Keratinocyte (primary cell): ENCODE measurements around the gene GRK1. TPM values are rescaled to one million over a fixed set of nuclear protein-coding genes. Genes with fewer than 3 reads are reported as not detected.
A peak's percentile ranks its signal among the peaks of the same experiment; 100 is the strongest.

ENCODE experiments used
- DNase-seq: peaks from one replicate; pipeline ENCODE4 v3.0.0-alpha.2; 2011; ENCODE audit warnings: low read depth, missing footprints, low spot score
- FAIRE-seq: peaks from 2 replicates; lab custom pipeline; 2011; peaks lifted over from hg19 to GRCh38; lab: Jason Lieb, UNC
- H2AFZ ChIP-seq: 2 replicates; pipeline ENCODE4 v1.6.0; 2012; ENCODE audit warnings: low read length, control low read depth, inconsistent platforms; ENCODE audit not compliant: control insufficient read depth
- H3K27ac ChIP-seq: 2 replicates; pipeline ENCODE4 v1.5.1; 2011; ENCODE audit warnings: low read length; ENCODE audit not compliant: control insufficient read depth, insufficient read depth
- H3K27me3 ChIP-seq: 3 replicates; pipeline ENCODE4 v1.6.0; 2011; ENCODE audit warnings: low read length; ENCODE audit not compliant: control insufficient read depth, insufficient read depth; ENCODE audit errors: extremely low read depth
- H3K36me3 ChIP-seq, 2 experiments: 2 replicates in 1 of 2; 3 replicates in 1 of 2; pipeline ENCODE4 v1.5.1; 2011; ENCODE audit warnings: low read length in 2 of 2, mild to moderate bottlenecking in 1 of 2; ENCODE audit not compliant: control insufficient read depth in 2 of 2, insufficient read depth in 2 of 2; ENCODE audit errors: extremely low read depth in 1 of 2
- H3K4me1 ChIP-seq: 3 replicates; pipeline ENCODE4 v1.5.1; 2011; ENCODE audit warnings: low read length; ENCODE audit not compliant: control insufficient read depth, insufficient read depth; ENCODE audit errors: extremely low read depth
- H3K4me2 ChIP-seq: 3 replicates; pipeline ENCODE4 v1.6.0; 2011; ENCODE audit warnings: low read depth, low read length; ENCODE audit not compliant: control insufficient read depth, insufficient read depth; ENCODE audit errors: extremely low read depth
- H3K4me3 ChIP-seq, 3 experiments: fragments of 200-600 bp in 1 of 3; sonication (generic) in 1 of 3; 2 replicates in 2 of 3; 3 replicates in 1 of 3; pipeline ENCODE4 v1.5.1; 2011 to 2016; ENCODE audit warnings: low read length in 3 of 3, mild to moderate bottlenecking in 3 of 3, control low read depth in 2 of 3, inconsistent platforms in 1 of 3, low read depth in 1 of 3, mixed read lengths in 1 of 3, mixed run types in 1 of 3, moderate library complexity in 1 of 3; ENCODE audit not compliant: control insufficient read depth in 2 of 3, insufficient read depth in 2 of 3; ENCODE audit errors: extremely low read depth in 1 of 3
- H3K79me2 ChIP-seq: 2 replicates; pipeline ENCODE4 v1.6.0; 2012; ENCODE audit warnings: low read length; ENCODE audit not compliant: control insufficient read depth, insufficient read depth
- H3K9ac ChIP-seq: 3 replicates; pipeline ENCODE4 v1.6.0; 2011; ENCODE audit warnings: low read length; ENCODE audit not compliant: control insufficient read depth, insufficient read depth; ENCODE audit errors: extremely low read depth
- H3K9me1 ChIP-seq: 3 replicates; pipeline ENCODE4 v1.6.0; 2011; ENCODE audit warnings: low read length; ENCODE audit not compliant: control insufficient read depth, insufficient read depth; ENCODE audit errors: extremely low read depth
- H3K9me3 ChIP-seq: 2 replicates; pipeline ENCODE4 v1.5.1; 2012; ENCODE audit warnings: low read depth, low read length; ENCODE audit not compliant: control insufficient read depth
- H4K20me1 ChIP-seq: 3 replicates; pipeline ENCODE4 v1.6.0; 2011; ENCODE audit warnings: low read length; ENCODE audit not compliant: control insufficient read depth, insufficient read depth; ENCODE audit errors: extremely low read depth
- CTCF ChIP-seq, 3 experiments: IDR thresholded peaks in 1 of 3; conservative IDR thresholded peaks in 1 of 3; optimal IDR thresholded peaks in 1 of 3; 2 replicates in 2 of 3; 3 replicates in 1 of 3; pipeline versions ENCODE3 to v1.5.1; 2011; ENCODE audit warnings: low read length in 3 of 3, mild to moderate bottlenecking in 3 of 3, moderate library complexity in 2 of 3, control low read depth in 1 of 3, inconsistent platforms in 1 of 3; ENCODE audit not compliant: insufficient read depth in 2 of 3; ENCODE audit errors: extremely low read depth in 1 of 3
- EZH2 ChIP-seq: IDR thresholded peaks from one replicate; pipeline ENCODE4 v1.6.1; 2012; ENCODE audit warnings: inconsistent platforms, mild to moderate bottlenecking, low read length, moderate library complexity
- dilution Hi-C: fragments of 300-500 bp; cut with MboI; formaldehyde crosslinking; loops from one replicate; pipeline ENCODE4 v1.7.0; 2020; ENCODE audit warnings: low sequenced_read_pairs; ENCODE audit not compliant: extremely low pct_ligation_motif_present
- polyA plus RNA-seq, 5 experiments: library from polyadenylated mRNA; depleted of rRNA in 3 of 5; stranded (reverse) in 3 of 5; stranded (forward) in 1 of 5; unstranded in 1 of 5; fragments of >200 nt; gene quantifications; 1 replicate in 1 of 5; 2 replicates in 3 of 5; 3 replicates in 1 of 5; pipeline versions ENCODE4 v1.2.1 to v1.2.3, GENCODE V29; 2011 to 2012; ENCODE audit warnings: missing spikeins in 2 of 5, low read depth in 1 of 5, low replicate concordance in 1 of 5

Gene GRK1
- polyA plus RNA-seq, 1 donor (not counting 4 experiments of a cell fraction or from before 2014, with no cell fraction given): not detected

DNA sequence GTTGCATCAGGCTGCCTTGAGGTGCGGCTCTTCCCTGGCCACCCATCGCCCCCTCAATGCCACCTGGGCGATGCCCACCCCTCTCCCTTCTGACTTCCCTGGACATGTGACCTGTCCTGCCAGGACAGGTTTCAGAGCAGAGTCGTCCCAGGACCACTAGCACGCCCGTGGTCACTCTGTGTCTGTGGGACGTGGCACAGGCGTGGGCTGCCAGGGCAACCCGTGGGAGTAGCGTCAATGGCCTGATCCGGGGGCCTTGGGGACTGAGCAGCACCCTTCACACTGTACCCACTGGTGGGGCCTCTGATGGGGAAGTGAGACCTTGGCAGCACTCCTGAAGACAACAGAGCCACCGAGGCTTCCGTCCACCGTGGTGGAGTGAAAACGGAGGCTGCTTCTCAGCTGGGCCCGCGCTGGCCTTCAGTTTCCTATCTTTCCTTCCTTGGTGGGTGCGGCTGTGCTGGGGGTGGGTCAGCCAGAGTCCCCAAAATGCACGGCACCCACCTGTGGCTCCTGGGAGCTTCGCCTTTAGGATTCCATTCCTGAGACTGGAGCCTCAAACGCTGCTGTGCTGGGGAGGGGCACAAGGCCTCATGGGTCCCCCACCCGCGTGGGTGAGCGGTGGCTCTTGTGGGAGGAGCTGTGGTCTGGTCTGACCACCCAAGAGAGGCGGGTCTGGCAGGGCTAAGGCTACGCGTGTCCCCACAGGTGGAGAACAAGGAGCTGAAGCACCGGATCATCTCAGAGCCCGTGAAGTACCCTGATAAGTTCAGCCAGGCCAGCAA, 65.3 kb downstream of the GRK1 start:
- no peak for FAIRE-seq
- no peak for TF ChIP-seq CTCF (optimal IDR thresholded peaks at IDR 0.05 in 1 of 3, IDR thresholded peaks at IDR 0.05 in 1 of 3, conservative IDR thresholded peaks at IDR 0.05 in 1 of 3; ENCODE audit: extremely low read depth in 1 of 3, insufficient read depth in 2 of 3, low read length in 3 of 3)
- peak; percentile 28 for TF ChIP-seq EZH2
- Histone ChIP-seq H4K20me1 (no peaks in the 10 kb centered on the region), H3K9me1 (no peaks in the 10 kb centered on the region), H2AFZ (no peak overlapping the region), H3K4me3 (no peak overlapping the region), H3K36me3 (no peaks in the 10 kb centered on the region), H3K4me2 (no peak overlapping the region), H3K27ac (no peak overlapping the region), H3K9ac (no peak overlapping the region), H3K79me2 (no peaks in the 10 kb centered on the region), H3K9me3 (peaks cover 8% of the 10 kb centered on the region), H3K4me1 (peaks cover 4% of the 10 kb centered on the region), H3K27me3 (peaks cover 34% of the 10 kb centered on the region)
- dilution Hi-C loops: no loop called here
- no peak for DNase-seq

DNA sequence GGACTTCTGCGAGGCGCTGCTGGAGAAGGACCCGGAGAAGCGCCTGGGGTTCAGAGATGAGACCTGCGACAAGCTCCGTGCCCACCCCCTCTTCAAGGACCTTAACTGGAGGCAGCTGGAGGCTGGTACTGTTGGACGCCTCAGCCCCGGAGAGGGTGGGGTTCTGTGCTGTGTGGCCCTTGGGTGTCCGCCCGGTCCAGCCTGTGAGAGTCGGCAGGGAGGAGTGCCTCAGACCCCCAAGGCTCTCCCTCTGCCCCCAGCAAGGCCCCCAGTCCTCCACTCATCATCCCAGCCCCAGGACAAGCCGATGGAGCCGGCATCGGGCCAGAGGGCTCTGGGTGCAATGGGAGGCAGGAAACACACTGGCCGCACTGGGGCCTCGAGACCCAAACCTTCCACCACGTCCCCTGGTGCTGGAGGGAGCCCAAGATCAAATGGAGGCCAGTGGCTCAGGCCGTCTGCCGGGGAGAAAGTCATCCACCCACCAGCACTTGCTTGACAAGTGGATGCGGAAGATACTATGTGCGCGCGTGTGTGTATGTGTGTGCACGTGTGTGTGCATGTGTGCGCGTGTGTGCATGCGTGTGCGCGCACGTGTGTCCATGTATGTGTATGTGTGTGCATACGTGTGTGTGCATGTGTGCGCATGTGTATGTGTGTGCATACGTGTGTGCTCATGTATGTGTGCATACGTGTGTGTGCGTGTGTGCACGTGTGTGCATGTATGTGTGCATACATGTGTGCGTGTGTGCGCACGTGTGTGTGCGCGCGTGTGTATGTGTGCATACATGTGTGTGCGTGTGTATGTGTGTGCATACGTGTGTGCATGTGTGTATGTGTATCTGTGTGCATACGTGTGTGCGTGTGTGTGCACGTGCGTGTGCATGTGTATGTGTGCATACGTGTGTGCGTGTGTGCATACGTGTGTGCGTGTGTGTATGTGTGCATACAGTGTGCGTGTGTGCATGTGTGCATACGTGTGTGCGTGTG, 66.2 kb downstream of the GRK1 start:
- Histone ChIP-seq H3K9ac (no peak overlapping the region), H3K4me1 (peaks cover 4% of the 10 kb centered on the region), H3K4me3 (no peak overlapping the region), H3K9me1 (no peaks in the 10 kb centered on the region), H4K20me1 (no peaks in the 10 kb centered on the region), H3K27ac (no peak overlapping the region), H2AFZ (no peak overlapping the region), H3K4me2 (no peak overlapping the region), H3K36me3 (no peaks in the 10 kb centered on the region), H3K9me3 (peaks cover 8% of the 10 kb centered on the region), H3K27me3 (peaks cover 32% of the 10 kb centered on the region), H3K79me2 (no peaks in the 10 kb centered on the region)
- FAIRE-seq (no peak), DNase-seq (no peak)
- no peak for TF ChIP-seq CTCF (optimal IDR thresholded peaks at IDR 0.05 in 1 of 3, IDR thresholded peaks at IDR 0.05 in 1 of 3, conservative IDR thresholded peaks at IDR 0.05 in 1 of 3; ENCODE audit: extremely low read depth in 1 of 3, insufficient read depth in 2 of 3, low read length in 3 of 3)
- TF ChIP-seq EZH2: no peak
- dilution Hi-C loops: no loop called here
